Body of pancreas (tissue), 4 donors: ENCODE measurements around the gene DDX39A.

Experiments used
- CTCF ChIP-seq, 7 experiments: fragments of 450-650 bp in 4 of 7; fragments of 200-600 bp in 3 of 7; sonication (generic) in 3 of 7; IDR thresholded peaks; one replicate each; pipeline ENCODE4 v1.5.1; 2016 to 2019; ENCODE audit warnings: antibody characterized with exemption in 7 of 7
- POLR2A ChIP-seq, 3 donors: fragments of 450-650 bp; IDR thresholded peaks; one replicate each; pipeline ENCODE4 v1.6.1; 2016; ENCODE audit warnings: antibody characterized with exemption in 3 of 3, mild to moderate bottlenecking in 2 of 3

DNA sequence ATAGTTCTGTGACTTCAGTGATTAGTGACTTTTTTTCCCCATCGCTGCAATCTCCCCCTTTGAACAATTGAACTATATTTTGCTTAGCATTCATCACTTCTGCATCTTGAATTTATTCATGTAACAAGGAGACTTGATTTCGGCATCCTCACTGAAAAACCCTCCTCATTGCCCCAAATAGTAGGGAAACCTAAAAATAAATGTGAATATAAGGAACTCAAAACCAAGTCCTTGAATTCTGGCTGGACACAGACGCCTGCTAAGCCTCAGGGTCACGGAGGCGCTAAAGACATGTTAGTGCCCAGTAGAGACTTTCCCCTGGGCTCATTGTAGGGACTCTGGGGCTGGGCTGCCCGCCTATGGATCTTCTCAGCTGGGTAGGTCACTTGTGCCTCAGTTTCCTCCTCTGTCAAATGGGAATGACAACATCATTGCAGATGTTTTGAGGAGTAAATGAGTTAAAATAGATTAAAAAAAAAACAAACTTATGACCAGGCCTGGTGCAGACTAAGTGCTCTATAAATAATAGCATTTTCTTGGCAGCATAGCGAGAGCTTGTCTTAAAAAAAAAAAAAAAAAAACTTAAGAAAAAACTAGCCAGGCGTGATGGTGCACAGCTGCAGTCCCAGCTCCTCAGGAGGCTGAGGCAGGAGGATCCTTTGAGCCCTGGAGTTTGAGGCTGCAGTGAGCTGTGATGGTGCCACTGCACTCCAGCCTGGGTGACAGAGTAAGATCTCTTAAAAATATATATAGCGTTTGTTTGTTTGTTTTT, 39.7 kb downstream of the DDX39A start:
- no peak for TF ChIP-seq CTCF (IDR thresholded peaks at IDR 0.05)
- no peak for TF ChIP-seq POLR2A (IDR thresholded peaks at IDR 0.05)
